Adrenal gland (tissue), 5 donors: ENCODE measurements around the gene VPS33A.

ENCODE experiments used
- CTCF ChIP-seq, 6 experiments: fragments of 450-650 bp in 4 of 6; fragments of 200-600 bp in 2 of 6; sonication (generic) in 1 of 6; IDR thresholded peaks; 1 replicate in 5 of 6; 2 replicates in 1 of 6; pipeline versions ENCODE4 v1.5.1 to v1.8.0; 2016 to 2021; ENCODE audit warnings: antibody characterized with exemption in 6 of 6, mild to moderate bottlenecking in 2 of 6, moderate library complexity in 1 of 6
- POLR2A ChIP-seq, 2 donors: fragments of 450-650 bp; IDR thresholded peaks; one replicate each; pipeline ENCODE4 v1.6.1; 2017; ENCODE audit warnings: antibody characterized with exemption in 2 of 2, mild to moderate bottlenecking in 2 of 2, moderate library complexity in 1 of 2
- donor health status: DM: no; HTN: no; CAD: no.

DNA sequence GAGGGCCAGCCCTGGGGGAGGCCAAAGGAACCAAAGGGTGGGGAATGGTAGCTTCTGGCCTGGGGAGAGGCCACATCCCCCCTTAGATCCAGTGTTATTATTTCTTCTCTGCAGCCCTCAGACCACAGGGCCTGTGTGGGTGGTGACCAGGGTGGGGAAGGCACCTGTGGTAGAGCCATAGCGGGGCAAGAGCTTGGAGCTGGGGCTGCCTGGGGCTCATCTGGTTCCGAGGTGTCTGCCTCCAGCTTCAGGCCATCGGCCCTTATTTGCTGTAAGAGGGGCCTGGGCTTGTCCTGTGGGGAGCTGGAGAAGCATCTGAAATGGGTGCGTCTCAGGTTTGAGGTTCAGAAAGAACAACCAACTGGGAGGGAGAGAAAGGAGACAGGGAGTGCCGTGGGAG, 64.9 kb downstream of the VPS33A start:
- TF ChIP-seq CTCF (IDR thresholded peaks at IDR 0.05) (no peak), POLR2A (IDR thresholded peaks at IDR 0.05) (no peak)
